GM12892 (cell line): ENCODE results near the gene KRTAP5-6.

Experiments
- POLR2A ChIP-seq: IDR thresholded peaks from 2 replicates; pipeline ENCODE4 v1.6.1; 2011; ENCODE audit warnings: low read depth, low read length, control low read depth
- POLR2AphosphoS5 ChIP-seq: IDR thresholded peaks from 2 replicates; pipeline ENCODE4 v1.6.1; 2011; ENCODE audit warnings: low read depth, low read length, control low read depth
- TAF1 ChIP-seq: IDR thresholded peaks from 2 replicates; pipeline ENCODE4 v1.6.1; 2011; ENCODE audit warnings: low read depth, mild to moderate bottlenecking, control low read depth, low read length, borderline replicate concordance

GRCh38 chr11:1742869-1743584, 46.0 kb downstream of the KRTAP5-6 start:
- TF ChIP-seq POLR2A (no peak), TAF1 (no peak), POLR2AphosphoS5 (no peak)
